HEK293T (cell line): Measurements from ENCODE around the gene TMUB2.

Experiments
- CTCF ChIA-PET: fragments of 350-600 bp; formaldehyde crosslinking; extraction: SDS; loops from one replicate; lab custom pipeline; 2021; ENCODE audit warnings: antibody characterized with exemption, inconsistent platforms; lab: Yijun Ruan, JAX
- POLR2A ChIA-PET: fragments of 350-600 bp; formaldehyde crosslinking; extraction: SDS; loops from one replicate; lab custom pipeline; 2020; ENCODE audit warnings: antibody characterized with exemption, inconsistent platforms; lab: Yijun Ruan, JAX
- DNase-seq: peaks from one replicate; pipeline ENCODE4 v3.0.0; 2012; ENCODE audit warnings: mixed read lengths; ENCODE audit errors: extremely low spot score
- ARNT ChIP-seq: fragments of 450-650 bp; IDR thresholded peaks from 2 replicates; pipeline ENCODE4 v1.6.1; 2017; ENCODE audit warnings: mild to moderate bottlenecking
- BHLHE40 ChIP-seq: fragments of 450-650 bp; IDR thresholded peaks from 2 replicates; pipeline ENCODE4 v1.6.1; 2016; ENCODE audit warnings: mild to moderate bottlenecking, moderate library complexity, borderline replicate concordance
- CTBP1 ChIP-seq: fragments of 450-650 bp; IDR thresholded peaks from 2 replicates; pipeline ENCODE4 v1.6.1; 2016; ENCODE audit warnings: borderline replicate concordance
- ELF4 ChIP-seq: fragments of 450-650 bp; IDR thresholded peaks from 2 replicates; pipeline ENCODE4 v1.6.1; 2017; ENCODE audit warnings: antibody characterized with exemption
- FOXA1 ChIP-seq: fragments of 450-650 bp; IDR thresholded peaks from 2 replicates; pipeline ENCODE4 v1.6.1; 2016; ENCODE audit warnings: mild to moderate bottlenecking
- FOXK2 ChIP-seq: fragments of 450-650 bp; IDR thresholded peaks from 2 replicates; pipeline ENCODE4 v1.6.1; 2016; ENCODE audit warnings: mild to moderate bottlenecking
- FOXM1 ChIP-seq: fragments of 450-650 bp; IDR thresholded peaks from 2 replicates; pipeline ENCODE4 v1.6.1; 2017; ENCODE audit warnings: mild to moderate bottlenecking, borderline replicate concordance
- HDGF ChIP-seq: fragments of 450-650 bp; IDR thresholded peaks from 2 replicates; pipeline ENCODE4 v1.6.1; 2017; ENCODE audit warnings: antibody characterized with exemption, borderline replicate concordance
- L3MBTL2 ChIP-seq: fragments of 450-650 bp; conservative IDR thresholded peaks from 2 replicates; pipeline ENCODE4 v1.6.1; 2016; ENCODE audit warnings: mild to moderate bottlenecking
- LEF1 ChIP-seq: fragments of 450-650 bp; IDR thresholded peaks from 2 replicates; pipeline ENCODE4 v1.6.1; 2017; ENCODE audit warnings: mild to moderate bottlenecking, borderline replicate concordance
- NFRKB ChIP-seq: fragments of 450-650 bp; IDR thresholded peaks from 2 replicates; pipeline ENCODE4 v1.6.1; 2016; ENCODE audit warnings: mild to moderate bottlenecking, moderate library complexity
- SP1 ChIP-seq: fragments of 450-650 bp; IDR thresholded peaks from 2 replicates; pipeline ENCODE4 v1.6.1; 2017
- SUZ12 ChIP-seq: fragments of 450-650 bp; IDR thresholded peaks from 2 replicates; pipeline ENCODE4 v1.6.1; 2016; ENCODE audit warnings: mild to moderate bottlenecking
- TARDBP ChIP-seq: fragments of 450-650 bp; IDR thresholded peaks from 2 replicates; pipeline ENCODE4 v1.6.1; 2016
- ZNF384 ChIP-seq: fragments of 450-650 bp; IDR thresholded peaks from 2 replicates; pipeline ENCODE4 v1.6.1; 2016
- TF ChIP-seq, protein P1 (sequence below): fragments of 450-650 bp; IDR thresholded peaks from 2 replicates; pipeline ENCODE4 v1.6.1; 2016

The TMUB2 gene

GRCh38 chr17:44218344-44219107, 31.8 kb downstream of the TMUB2 start:
- TF ChIP-seq ZNF384 (peak; percentile 94), SUZ12 (no peak)
- DNase-seq, result peak; percentile 86
- POLR2A ChIA-PET, result interaction anchor here (0.5 to 5.1 kb wide), 10 partner anchors 8 to 145 kb away, joined by 3 to 27 read pairs (median 4); partner anchors contain the start of genes ATXN7L3, FAM171A2, HDAC5 and TMUB2
- CTCF ChIA-PET, result interaction anchor here (0.5 to 1.4 kb wide), 2 partner anchors 14 to 108 kb away, joined by 3 to 5 read pairs; no protein-coding TSS in a partner anchor

- ChIA-PET CTCF (interaction anchor here (1.2 kb wide), 1 partner anchor 112 kb away, joined by 3 read pairs; no protein-coding TSS in a partner anchor), POLR2A (interaction anchor here (0.6 to 5.1 kb wide), 10 partner anchors 8 to 470 kb away, joined by 3 to 27 read pairs (median 4); partner anchors contain the start of genes ATXN7L3, CCDC43, FAM171A2 and SLC25A39)
- peak; percentile 73 for DNase-seq
- no peak for TF ChIP-seq BHLHE40
- TF ChIP-seq LEF1, result peak; percentile 70; the same call in 1 of the 2 replicates
- TF ChIP-seq FOXM1, result peak; percentile 62; the same call in 1 of the 2 replicates
Measured at GRCh38 chr17:44219108-44219615, 32.4 kb downstream of the TMUB2 start.

GRCh38 chr17:44219616-44220212, 32.9 kb downstream of the TMUB2 start, which contains the start of gene UBTF:
Gene UBTF (minus strand): TSS chr17:44219675. CDS start chr17:44218229, 1,446 bp downstream.
- ChIA-PET CTCF (interaction anchor here (1.2 kb wide), 1 partner anchor 111 kb away, joined by 3 read pairs; no protein-coding TSS in a partner anchor), POLR2A (interaction anchor here (0.6 to 5.1 kb wide), 12 partner anchors 9 to 469 kb away, joined by 3 to 27 read pairs (median 4); partner anchors contain the start of genes ATXN7L3, CCDC43, FAM171A2 and SLC25A39)
- TF ChIP-seq ARNT (no peak), FOXK2 (no peak), FOXA1 (no peak), NFRKB (no peak)
- TF ChIP-seq, protein P1, sequence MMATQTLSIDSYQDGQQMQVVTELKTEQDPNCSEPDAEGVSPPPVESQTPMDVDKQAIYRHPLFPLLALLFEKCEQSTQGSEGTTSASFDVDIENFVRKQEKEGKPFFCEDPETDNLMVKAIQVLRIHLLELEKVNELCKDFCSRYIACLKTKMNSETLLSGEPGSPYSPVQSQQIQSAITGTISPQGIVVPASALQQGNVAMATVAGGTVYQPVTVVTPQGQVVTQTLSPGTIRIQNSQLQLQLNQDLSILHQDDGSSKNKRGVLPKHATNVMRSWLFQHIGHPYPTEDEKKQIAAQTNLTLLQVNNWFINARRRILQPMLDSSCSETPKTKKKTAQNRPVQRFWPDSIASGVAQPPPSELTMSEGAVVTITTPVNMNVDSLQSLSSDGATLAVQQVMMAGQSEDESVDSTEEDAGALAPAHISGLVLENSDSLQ, result no peak
- DNase-seq, result peak; percentile 57

DNA sequence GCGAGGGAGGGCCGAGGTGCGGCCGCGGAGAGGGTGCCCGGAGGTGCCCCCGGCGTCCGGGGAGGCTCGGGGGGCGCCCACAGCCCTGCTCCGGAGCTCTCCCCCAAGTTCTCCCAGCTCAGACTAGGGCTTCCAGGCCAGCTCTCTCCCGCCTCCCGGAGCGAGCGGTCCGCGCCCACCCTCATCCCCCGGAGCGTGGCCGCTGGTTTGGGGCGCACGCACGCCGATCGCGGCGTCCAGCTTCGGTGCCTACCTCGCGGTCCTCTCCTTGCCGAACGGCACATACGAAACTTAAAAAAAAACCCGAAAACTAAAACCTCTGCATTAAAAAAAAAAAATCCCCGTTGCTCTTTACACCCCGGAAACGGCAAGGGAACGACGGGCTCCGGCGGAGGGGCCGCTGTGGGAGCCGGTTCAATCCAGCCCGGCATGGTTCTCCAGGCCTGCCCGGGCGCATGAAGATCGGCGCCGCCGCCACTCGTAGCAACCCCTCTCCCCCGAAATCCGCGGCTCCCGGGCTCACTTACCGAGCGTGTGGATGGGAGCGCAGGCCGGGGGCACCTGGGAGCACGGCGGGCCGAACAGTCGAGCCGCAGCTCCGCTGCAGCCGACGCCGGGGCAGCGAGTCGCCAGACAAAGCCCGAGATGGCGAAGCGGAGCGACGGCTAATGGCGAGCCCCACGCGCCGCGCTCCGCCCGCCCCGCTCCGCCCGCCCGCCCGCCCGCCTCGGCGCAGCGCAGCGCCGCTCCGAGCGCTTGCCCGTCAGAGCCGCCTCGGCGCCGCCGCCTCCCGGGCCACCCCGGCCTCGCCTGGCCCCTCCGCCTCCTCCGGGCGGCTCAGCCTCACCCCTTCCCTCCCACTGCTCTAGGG, 33.7 kb downstream of the TMUB2 start:
- ChIA-PET CTCF (interaction anchor here (0.8 to 1.5 kb wide), 3 partner anchors 107 to 111 kb away, joined by 3 to 5 read pairs (median 3); no protein-coding TSS in a partner anchor), POLR2A (interaction anchor here (0.6 to 5.1 kb wide), 16 partner anchors 9 to 469 kb away, joined by 3 to 27 read pairs (median 4); partner anchors contain the start of genes ATXN7L3, CCDC43, FAM171A2 and GRN)
- TF ChIP-seq NFRKB, result no peak
- TF ChIP-seq CTBP1, result no peak
- TF ChIP-seq HDGF, result no peak
- TF ChIP-seq ARNT, result no peak
- no peak for TF ChIP-seq SUZ12
- no peak for TF ChIP-seq BHLHE40
- no peak for TF ChIP-seq ZNF384
- TF ChIP-seq FOXM1, result no peak
- no peak for TF ChIP-seq ELF4
- TF ChIP-seq FOXK2, result no peak
- TF ChIP-seq, protein P1, result no peak
- no peak for TF ChIP-seq LEF1
- TF ChIP-seq TARDBP, result no peak
- no peak; the same call in 1 of the 2 replicates for TF ChIP-seq L3MBTL2
- TF ChIP-seq SP1, result no peak
- no peak for TF ChIP-seq FOXA1
- peak; percentile 46 for DNase-seq

GRCh38 chr17:44221084-44221861, 34.5 kb downstream of the TMUB2 start:
- ChIA-PET CTCF (interaction anchor here (0.5 to 1.5 kb wide), 5 partner anchors 10 to 117 kb away, joined by 3 to 5 read pairs (median 3); no protein-coding TSS in a partner anchor), POLR2A (interaction anchor here (0.9 to 5.1 kb wide), 12 partner anchors 8 to 487 kb away, joined by 3 to 27 read pairs (median 5); partner anchors contain the start of genes ATXN7L3, DBF4B, GRN and RUNDC3A)
- peak; percentile 45 for TF ChIP-seq ZNF384
- TF ChIP-seq, protein P1, result no peak
- peak; percentile 55 for DNase-seq
